H9 (cell line): ENCODE measurements around the gene STX8. TPM values are rescaled to one million over a fixed set of nuclear protein-coding genes. Genes with fewer than 3 reads are reported as not detected.

ENCODE experiments used
- DNase-seq: peaks from one replicate; pipeline ENCODE4 v3.0.0-alpha.2; 2017
- H2AFZ ChIP-seq: one replicate; pipeline ENCODE4 v1.6.1; 2013; ENCODE audit warnings: mild to moderate bottlenecking, low read length, control low read depth, moderate library complexity
- H2AK5ac ChIP-seq: 2 replicates; pipeline ENCODE4 v1.6.1; 2013; ENCODE audit warnings: low read length, control low read depth, mixed read lengths; ENCODE audit not compliant: insufficient read length
- H2BK120ac ChIP-seq: one replicate; pipeline ENCODE4 v1.6.1; 2013; ENCODE audit warnings: low read depth, mild to moderate bottlenecking, low read length, control low read depth, inconsistent platforms; ENCODE audit not compliant: poor library complexity, severe bottlenecking
- H2BK12ac ChIP-seq: 2 replicates; pipeline ENCODE4 v1.6.1; 2013; ENCODE audit warnings: low read length, control low read depth, mixed read lengths, low read depth; ENCODE audit not compliant: insufficient read length
- H2BK15ac ChIP-seq: 2 replicates; pipeline ENCODE4 v1.6.1; 2013; ENCODE audit warnings: low read depth, low read length, control low read depth
- H2BK20ac ChIP-seq: one replicate; pipeline ENCODE4 v1.6.1; 2013; ENCODE audit warnings: low read depth, mild to moderate bottlenecking, low read length, control low read depth, inconsistent platforms; ENCODE audit not compliant: poor library complexity, severe bottlenecking
- H2BK5ac ChIP-seq: 2 replicates; pipeline ENCODE4 v1.6.1; 2013; ENCODE audit warnings: low read length, control low read depth, mixed read lengths; ENCODE audit not compliant: insufficient read length
- H3K14ac ChIP-seq: 2 replicates; pipeline ENCODE4 v1.6.1; 2013; ENCODE audit warnings: low read length, control low read depth; ENCODE audit not compliant: insufficient read depth
- H3K18ac ChIP-seq: 2 replicates; pipeline ENCODE4 v1.6.1; 2013; ENCODE audit warnings: low read depth, mild to moderate bottlenecking, mixed read lengths, low read length, control low read depth; ENCODE audit not compliant: insufficient read length
- H3K23ac ChIP-seq: 2 replicates; pipeline ENCODE4 v1.6.1; 2013; ENCODE audit warnings: low read length, control low read depth, mixed read lengths, low read depth; ENCODE audit not compliant: insufficient read length
- H3K23me2 ChIP-seq: 2 replicates; pipeline ENCODE4 v1.6.1; 2013; ENCODE audit warnings: low read depth, mild to moderate bottlenecking, mixed read lengths, low read length, control low read depth; ENCODE audit not compliant: insufficient read length, poor library complexity, severe bottlenecking
- H3K27ac ChIP-seq: 2 replicates; pipeline ENCODE4 v1.5.1; 2013; ENCODE audit warnings: low read length, control low read depth, mixed read lengths, low read depth; ENCODE audit not compliant: insufficient read length
- H3K27me3 ChIP-seq: 2 replicates; pipeline ENCODE4 v1.6.1; 2013; ENCODE audit warnings: low read length, control low read depth, inconsistent platforms; ENCODE audit not compliant: insufficient read depth
- H3K4ac ChIP-seq: 2 replicates; pipeline ENCODE4 v1.6.1; 2013; ENCODE audit warnings: low read depth, mild to moderate bottlenecking, control low read depth, inconsistent platforms, low read length, moderate library complexity
- H3K4me1 ChIP-seq: 2 replicates; pipeline ENCODE4 v1.6.1; 2013; ENCODE audit warnings: low read length, control low read depth, inconsistent platforms; ENCODE audit not compliant: insufficient read depth
- H3K4me2 ChIP-seq: 2 replicates; pipeline ENCODE4 v1.6.1; 2013; ENCODE audit warnings: low read length, control low read depth, mixed read lengths; ENCODE audit not compliant: insufficient read length, insufficient read depth
- H3K56ac ChIP-seq: 2 replicates; pipeline ENCODE4 v1.6.1; 2013; ENCODE audit warnings: low read depth, mild to moderate bottlenecking, mixed read lengths, low read length, control low read depth; ENCODE audit not compliant: insufficient read length
- H3K79me1 ChIP-seq: 2 replicates; pipeline ENCODE4 v1.6.1; 2013; ENCODE audit warnings: low read depth, mild to moderate bottlenecking, moderate library complexity, low read length, control low read depth, inconsistent platforms; ENCODE audit not compliant: insufficient read depth, poor library complexity, severe bottlenecking
- H3K79me2 ChIP-seq: 2 replicates; pipeline ENCODE4 v1.6.1; 2013; ENCODE audit warnings: low read length, control low read depth, inconsistent platforms; ENCODE audit not compliant: insufficient read depth
- H3K9ac ChIP-seq: 2 replicates; pipeline ENCODE4 v1.6.1; 2013; ENCODE audit warnings: low read length, control low read depth, mixed read lengths; ENCODE audit not compliant: insufficient read length; ENCODE audit errors: extremely low read depth
- H3K9me3 ChIP-seq: one replicate; pipeline ENCODE4 v1.6.1; 2013; ENCODE audit warnings: low read depth, low read length, inconsistent platforms; ENCODE audit not compliant: control insufficient read depth
- H3T11ph ChIP-seq: one replicate; pipeline ENCODE4 v1.6.1; 2013; ENCODE audit warnings: mild to moderate bottlenecking, low read length, control low read depth, inconsistent platforms
- H4K20me1 ChIP-seq: one replicate; pipeline ENCODE4 v1.6.1; 2013; ENCODE audit not compliant: control insufficient read depth, insufficient read length, insufficient read depth
- H4K5ac ChIP-seq: 2 replicates; pipeline ENCODE4 v1.6.1; 2013; ENCODE audit warnings: low read depth, mild to moderate bottlenecking, mixed read lengths, low read length, control low read depth; ENCODE audit not compliant: insufficient read length
- H4K8ac ChIP-seq: replicated peaks from 2 replicates; pipeline ENCODE4 v1.6.1; 2013; ENCODE audit warnings: low read length, control low read depth, mixed read lengths, low read depth; ENCODE audit not compliant: insufficient read length
- H4K91ac ChIP-seq: 2 replicates; pipeline ENCODE4 v1.6.1; 2013; ENCODE audit warnings: low read depth, mild to moderate bottlenecking, moderate library complexity, mixed read lengths, low read length, control low read depth; ENCODE audit not compliant: insufficient read length
- H3K27ac Mint-ChIP-seq, 3 experiments: 2 replicates in 2 of 3; 3 replicates in 1 of 3; pipeline ENCODE4 v1.8.0; 2020 to 2021; ENCODE audit warnings: mixed read lengths in 3 of 3, mild to moderate bottlenecking in 1 of 3, moderate library complexity in 1 of 3
- H3K27me3 Mint-ChIP-seq: 2 replicates; pipeline ENCODE4 v1.8.0; 2021; ENCODE audit warnings: low read depth, mild to moderate bottlenecking, moderate library complexity, mixed read lengths
- H3K36me3 Mint-ChIP-seq, 3 experiments: 2 replicates in 2 of 3; 3 replicates in 1 of 3; pipeline ENCODE4 v1.8.0; 2020 to 2021; ENCODE audit warnings: low read depth in 3 of 3, mixed read lengths in 3 of 3; ENCODE audit not compliant: insufficient read depth in 1 of 3
- H3K4me1 Mint-ChIP-seq, 2 experiments: 2 replicates each; pipeline ENCODE4 v1.8.0; 2020; ENCODE audit warnings: mixed read lengths in 2 of 2
- H3K4me3 Mint-ChIP-seq, 2 experiments: 2 replicates in 1 of 2; 3 replicates in 1 of 2; pipeline ENCODE4 v1.8.0; 2020 to 2021; ENCODE audit warnings: mild to moderate bottlenecking in 2 of 2, mixed read lengths in 2 of 2, moderate library complexity in 1 of 2
- H3K9me3 Mint-ChIP-seq, 2 experiments: 2 replicates in 1 of 2; 3 replicates in 1 of 2; pipeline ENCODE4 v1.8.0; 2020; ENCODE audit warnings: mild to moderate bottlenecking in 2 of 2, mixed read lengths in 2 of 2, moderate library complexity in 1 of 2
- WGBS: extraction: QIAGEN DNeasy Blood & Tissue Kit; methylation state at CpG from one replicate; pipeline ENCODE4 v1.1.7; 2013; ENCODE audit warnings: missing lambda C conversion rate, low lambda C conversion rate, mixed read lengths; ENCODE audit not compliant: insufficient read length; ENCODE audit errors: extremely low coverage; 5-methylcytosine and 5-hydroxymethylcytosine counted together
- total RNA-seq: library from RNA; stranded (reverse); gene quantifications from 2 replicates; pipeline ENCODE4 v1.2.1, GENCODE V29; 2021
- TF ChIP-seq, protein P1 (sequence below): fragments of 200-600 bp; sonication (generic); conservative IDR thresholded peaks from 3 replicates; pipeline ENCODE4 v1.8.0; 2021; ENCODE audit warnings: antibody characterized with exemption, mild to moderate bottlenecking

The STX8 gene
- total RNA-seq, 1 experiment from 2014 or later: 55.1 TPM

GRCh38 chr17:9336817-9337216 is 238.8 kb downstream of the STX8 start:
- Mint-ChIP-seq H3K27ac (no peak overlapping the region), H3K9me3 (peaks cover 17 to 20% of the 10 kb centered on the region in 2 experiments), H3K4me1 (peaks cover 18 to 24% of the 10 kb centered on the region in 2 experiments), H3K36me3 (peaks cover 9 to 24% (median 10%) of the 10 kb centered on the region in 3 experiments), H3K27me3 (no peaks in the 10 kb centered on the region; the same call in 1 of the 2 replicates), H3K4me3 (no peak overlapping the region)
- Histone ChIP-seq H2AK5ac (no peak overlapping the region), H3K23me2 (no peaks in the 10 kb centered on the region), H4K8ac (no peak overlapping the region), H2AFZ (no peak overlapping the region), H3K18ac (no peak overlapping the region), H2BK12ac (no peak overlapping the region), H3K9me3 (no peaks in the 10 kb centered on the region), H4K20me1 (no peaks in the 10 kb centered on the region), H3K9ac (no peak overlapping the region), H3K14ac (no peak overlapping the region), H4K5ac (no peak overlapping the region), H3K4me1 (peaks cover 4% of the 10 kb centered on the region; the same call in 1 of the 2 replicates), H3K27ac (no peak overlapping the region), H3K4me2 (no peak overlapping the region), H2BK15ac (no peak overlapping the region), H3K23ac (no peak overlapping the region), H3K56ac (no peak overlapping the region), H3K4ac (no peak overlapping the region), H4K91ac (no peak overlapping the region), H2BK5ac (no peak overlapping the region), H3T11ph (no peak overlapping the region), H3K79me2 (no peaks in the 10 kb centered on the region), H3K79me1 (no peaks in the 10 kb centered on the region), H3K27me3 (no peaks in the 10 kb centered on the region), H2BK20ac (no peak overlapping the region), H2BK120ac (no peak overlapping the region)
- no CpG with 5 or more reads among the region's 2 CpGs for WGBS
- TF ChIP-seq, protein P1, sequence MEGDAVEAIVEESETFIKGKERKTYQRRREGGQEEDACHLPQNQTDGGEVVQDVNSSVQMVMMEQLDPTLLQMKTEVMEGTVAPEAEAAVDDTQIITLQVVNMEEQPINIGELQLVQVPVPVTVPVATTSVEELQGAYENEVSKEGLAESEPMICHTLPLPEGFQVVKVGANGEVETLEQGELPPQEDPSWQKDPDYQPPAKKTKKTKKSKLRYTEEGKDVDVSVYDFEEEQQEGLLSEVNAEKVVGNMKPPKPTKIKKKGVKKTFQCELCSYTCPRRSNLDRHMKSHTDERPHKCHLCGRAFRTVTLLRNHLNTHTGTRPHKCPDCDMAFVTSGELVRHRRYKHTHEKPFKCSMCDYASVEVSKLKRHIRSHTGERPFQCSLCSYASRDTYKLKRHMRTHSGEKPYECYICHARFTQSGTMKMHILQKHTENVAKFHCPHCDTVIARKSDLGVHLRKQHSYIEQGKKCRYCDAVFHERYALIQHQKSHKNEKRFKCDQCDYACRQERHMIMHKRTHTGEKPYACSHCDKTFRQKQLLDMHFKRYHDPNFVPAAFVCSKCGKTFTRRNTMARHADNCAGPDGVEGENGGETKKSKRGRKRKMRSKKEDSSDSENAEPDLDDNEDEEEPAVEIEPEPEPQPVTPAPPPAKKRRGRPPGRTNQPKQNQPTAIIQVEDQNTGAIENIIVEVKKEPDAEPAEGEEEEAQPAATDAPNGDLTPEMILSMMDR: no peak
- DNase-seq: no peak
